HepG2 (cell line): Measurements from ENCODE around the gene ACTN4. TPM values are rescaled to one million over a fixed set of nuclear protein-coding genes. Genes with fewer than 3 reads are reported as not detected.

Source experiments
- AFF4 ChIP-seq: sonication (generic); formaldehyde crosslinking; IDR thresholded peaks from 2 replicates; pipeline ENCODE4 v1.4.0; 2020; ENCODE audit warnings: missing genetic modification reagents
- ARID4A ChIP-seq: sonication (generic); formaldehyde crosslinking; IDR thresholded peaks from 2 replicates; pipeline ENCODE4 v1.5.0; 2020; ENCODE audit warnings: mild to moderate bottlenecking, missing genetic modification reagents, borderline replicate concordance
- CREM ChIP-seq, 2 experiments: sonication (generic) in 1 of 2; formaldehyde crosslinking in 1 of 2; IDR thresholded peaks; 2 replicates each; pipeline versions ENCODE4 v1.4.0 to v1.6.1; 2016 to 2020; ENCODE audit warnings: antibody characterized with exemption in 1 of 2, mild to moderate bottlenecking in 1 of 2, missing genetic modification reagents in 1 of 2
- GPBP1L1 ChIP-seq: sonication (generic); formaldehyde crosslinking; IDR thresholded peaks from 2 replicates; pipeline ENCODE4 v1.5.0; 2020; ENCODE audit warnings: mild to moderate bottlenecking, missing genetic modification reagents
- GPN1 ChIP-seq: sonication (generic); formaldehyde crosslinking; IDR thresholded peaks from 2 replicates; pipeline ENCODE4 v1.5.1; 2020; ENCODE audit warnings: missing genetic modification reagents, borderline replicate concordance
- MEF2D ChIP-seq: sonication (generic); formaldehyde crosslinking; IDR thresholded peaks from 2 replicates; pipeline ENCODE4 v1.5.1; 2020; ENCODE audit warnings: mild to moderate bottlenecking, missing genetic modification reagents
- NCOR1 ChIP-seq: fragments of 200-600 bp; sonication (generic); IDR thresholded peaks from 2 replicates; pipeline ENCODE4 v1.7.0; 2017; ENCODE audit warnings: antibody characterized with exemption, low read length, borderline replicate concordance
- SIX4 ChIP-seq: sonication (generic); formaldehyde crosslinking; IDR thresholded peaks from 2 replicates; pipeline ENCODE4 v1.4.0; 2020; ENCODE audit warnings: missing genetic modification reagents
- SPEN ChIP-seq: sonication (generic); formaldehyde crosslinking; IDR thresholded peaks from 2 replicates; pipeline ENCODE4 v1.5.1; 2020; ENCODE audit warnings: low read depth, mild to moderate bottlenecking, missing genetic modification reagents
- ZBTB33 ChIP-seq: sonication (generic); formaldehyde crosslinking; IDR thresholded peaks from 2 replicates; pipeline ENCODE4 v1.4.0; 2020; ENCODE audit warnings: missing genetic modification reagents
- ZNF275 ChIP-seq: sonication (generic); formaldehyde crosslinking; IDR thresholded peaks from 2 replicates; pipeline ENCODE4 v1.8.0; 2022; ENCODE audit warnings: missing genetic modification reagents, mild to moderate bottlenecking, inconsistent platforms, borderline replicate concordance
- ZNF580 ChIP-seq: IDR thresholded peaks from 2 replicates; pipeline ENCODE4 v1.6.1; 2016; ENCODE audit warnings: low read depth, borderline replicate concordance
- ZNF589 ChIP-seq: sonication (generic); formaldehyde crosslinking; conservative IDR thresholded peaks from 2 replicates; pipeline ENCODE4 v1.8.0; 2022; ENCODE audit warnings: mild to moderate bottlenecking, moderate library complexity, missing genetic modification reagents
- ZNF713 ChIP-seq: sonication (generic); formaldehyde crosslinking; IDR thresholded peaks from 2 replicates; pipeline ENCODE4 v1.4.0; 2020; ENCODE audit warnings: mild to moderate bottlenecking, missing genetic modification reagents
- ZNF777 ChIP-seq: sonication (generic); formaldehyde crosslinking; IDR thresholded peaks from 2 replicates; pipeline ENCODE4 v1.4.0; 2020; ENCODE audit warnings: missing genetic modification reagents
- ZZZ3 ChIP-seq: sonication (generic); formaldehyde crosslinking; IDR thresholded peaks from 2 replicates; pipeline ENCODE4 v1.4.0; 2020; ENCODE audit warnings: missing genetic modification reagents, mild to moderate bottlenecking, borderline replicate concordance
- polyA plus RNA-seq, 8 experiments: library from polyadenylated mRNA; depleted of rRNA in 3 of 8; stranded (reverse) in 7 of 8; unstranded in 1 of 8; fragments of >200 nt; fragmentation: Illumina TruSeq in 4 of 8; extraction: Trizol in 4 of 8; gene quantifications; 2 replicates each; pipeline versions ENCODE4 v1.2.1 to v1.2.3, GENCODE V29; 2011 to 2016; ENCODE audit warnings: low read depth in 4 of 8, missing spikeins in 1 of 8, mixed read lengths in 1 of 8; ENCODE audit not compliant: insufficient read depth in 1 of 8
- total RNA-seq, 5 experiments: library from RNA; depleted of rRNA; stranded (reverse); fragments of >200 nt; fragmentation: Illumina TruSeq; extraction: Trizol; gene quantifications; 2 replicates each; pipeline ENCODE4 v1.2.3, GENCODE V29; 2016; ENCODE audit warnings: low read depth in 1 of 5

ACTN4 gene
- total and polyA plus RNA-seq, 2 of the 13 experiments (the other 11 are each of a cell fraction or from before 2014, with no cell fraction given), result 171 to 192 TPM

GRCh38 chr19:38670921-38671398 is 23.5 kb downstream of the ACTN4 start (continued):
- TF ChIP-seq SIX4 (no peak), ZNF275 (CRISPR knock-in tag) (no peak), ZNF580 (CRISPR knock-in tag) (no peak), ZZZ3 (CRISPR knock-in tag) (no peak), ZNF713 (CRISPR knock-in tag) (no peak), GPN1 (CRISPR knock-in tag) (no peak), ZBTB33 (CRISPR knock-in tag) (no peak), NCOR1 (0 out of 2 replicates have a peak, but pooled peaks have one; percentile 23), MEF2D (CRISPR knock-in tag) (no peak), SPEN (CRISPR knock-in tag) (no peak), GPBP1L1 (CRISPR knock-in tag) (no peak), ZNF777 (CRISPR knock-in tag) (no peak), CREM (IDR thresholded peaks at IDR 0.05) (no peak), CREM (CRISPR knock-in tag; IDR thresholded peaks at IDR 0.05) (no peak), ZNF589 (CRISPR knock-in tag) (no peak), ARID4A (peak; percentile 25; the same call in 1 of the 2 replicates), AFF4 (no peak)
